ENCODE measurements around the gene TTC19.
"Not testable (repeated sequence)": the region's sequence is repeated elsewhere in the genome, so short reads cannot be mapped to it uniquely, and the experiment has no call there.

Gene TTC19

GRCh38 chr17:16033729-16034349 is 34.2 kb downstream of the TTC19 start:
- no peak for DNase-seq (ENCODE audit: low spot score)

GRCh38 chr17:16036261-16036660 is 36.6 kb downstream of the TTC19 start:
- DNase-seq (ENCODE audit: low spot score): no peak

- no peak for DNase-seq (ENCODE audit: low spot score)
Measured at GRCh38 chr17:16037636-16038035, 38.0 kb downstream of the TTC19 start.

- DNase-seq (ENCODE audit: low spot score): no peak
Measured at GRCh38 chr17:16040710-16041251, 41.2 kb downstream of the TTC19 start.

- DNase-seq (ENCODE audit: low spot score): no peak
Measured at GRCh38 chr17:16044487-16044886, 44.9 kb downstream of the TTC19 start.

- DNase-seq (ENCODE audit: low spot score): no peak
Measured at GRCh38 chr17:16046966-16047365, 47.3 kb downstream of the TTC19 start.

- DNase-seq (ENCODE audit: low spot score): no peak
Measured at GRCh38 chr17:16048811-16049449, 49.3 kb downstream of the TTC19 start.

GRCh38 chr17:16050844-16051243 is 51.2 kb downstream of the TTC19 start:
- no peak for DNase-seq (ENCODE audit: low spot score)

- DNase-seq (ENCODE audit: low spot score): no peak
Measured at GRCh38 chr17:16052486-16052885, 52.9 kb downstream of the TTC19 start.

GRCh38 chr17:16055139-16055538 is 55.5 kb downstream of the TTC19 start:
- not testable (repeated sequence) for DNase-seq (ENCODE audit: low spot score)

- no peak for DNase-seq (ENCODE audit: low spot score)
Measured at GRCh38 chr17:16061631-16062030, 62.0 kb downstream of the TTC19 start.

GRCh38 chr17:16066125-16066524 is 66.5 kb downstream of the TTC19 start:
- DNase-seq (ENCODE audit: low spot score): no peak

- DNase-seq (ENCODE audit: low spot score): no peak
Measured at GRCh38 chr17:16068323-16068722, 68.7 kb downstream of the TTC19 start.

GRCh38 chr17:16072031-16072430 is 72.4 kb downstream of the TTC19 start:
- no peak for DNase-seq (ENCODE audit: low spot score)

- DNase-seq (ENCODE audit: low spot score): no peak
Measured at GRCh38 chr17:16073845-16074244, 74.2 kb downstream of the TTC19 start.

- DNase-seq (ENCODE audit: low spot score): no peak
Measured at GRCh38 chr17:16074423-16074822, 74.8 kb downstream of the TTC19 start.

- DNase-seq (ENCODE audit: low spot score): no peak
Measured at GRCh38 chr17:16075949-16076348, 76.3 kb downstream of the TTC19 start.
